Duodenal mucosa (tissue), 2 donors: Measurements from ENCODE around the gene ELFN2.
"Not testable (repeated sequence)": the region's sequence is repeated elsewhere in the genome, so short reads cannot be mapped to it uniquely, and the experiment has no call there.

Experiments used
- H3K27ac ChIP-seq: one replicate; pipeline ENCODE4 v1.7.0; 2013; ENCODE audit warnings: low read depth, low read length
- H3K27me3 ChIP-seq, 2 donors: one replicate each; pipeline ENCODE4 v1.7.0; 2013; ENCODE audit warnings: low read length in 2 of 2, control low read depth in 1 of 2; ENCODE audit not compliant: insufficient read depth in 2 of 2, control insufficient read depth in 1 of 2
- H3K36me3 ChIP-seq, 2 donors: one replicate each; pipeline ENCODE4 v1.7.0; 2013; ENCODE audit warnings: low read length in 2 of 2, control low read depth in 1 of 2; ENCODE audit not compliant: insufficient read depth in 2 of 2, control insufficient read depth in 1 of 2
- H3K4me1 ChIP-seq, 2 donors: one replicate each; pipeline ENCODE4 v1.7.0; 2013; ENCODE audit warnings: low read length in 2 of 2, control low read depth in 1 of 2; ENCODE audit not compliant: insufficient read depth in 2 of 2, control insufficient read depth in 1 of 2
- H3K4me3 ChIP-seq, 2 donors: one replicate each; pipeline ENCODE4 v1.7.0; 2013; ENCODE audit warnings: low read length in 2 of 2, low read depth in 1 of 2
- H3K9ac ChIP-seq, 2 donors: one replicate each; pipeline ENCODE4 v1.7.0; 2013; ENCODE audit warnings: low read length in 2 of 2, low read depth in 1 of 2
- H3K9me3 ChIP-seq, 2 donors: one replicate each; pipeline ENCODE4 v1.7.0; 2013; ENCODE audit warnings: low read length in 2 of 2, control low read depth in 1 of 2; ENCODE audit not compliant: control insufficient read depth in 1 of 2

ELFN2 gene

GRCh38 chr22:37403267-37403960 is 23.9 kb downstream of the ELFN2 start:
- H3K27ac ChIP-seq = no peak overlapping the region
- H3K9me3 ChIP-seq = no peaks in the 10 kb centered on the region
- no peaks in the 10 kb centered on the region for H3K36me3 ChIP-seq
- H3K4me1 ChIP-seq = peaks cover 0 to 10% of the 10 kb centered on the region in 2 donors
- H3K9ac ChIP-seq = no peak overlapping the region
- peaks cover 0 to 5% of the 10 kb centered on the region in 2 donors for H3K27me3 ChIP-seq
- no peak overlapping the region for H3K4me3 ChIP-seq

GRCh38 chr22:37402184-37402506 is 25.1 kb downstream of the ELFN2 start:
- Histone ChIP-seq H3K9me3 (no peaks in the 10 kb centered on the region), H3K27ac (no peak overlapping the region), H3K9ac (no peak overlapping the region), H3K36me3 (no peaks in the 10 kb centered on the region), H3K27me3 (peaks cover 0 to 5% of the 10 kb centered on the region in 2 donors), H3K4me1 (peaks cover 0 to 7% of the 10 kb centered on the region in 2 donors), H3K4me3 (no peak overlapping the region)

- no peak overlapping the region for H3K9ac ChIP-seq
- no peak overlapping the region for H3K27ac ChIP-seq
- H3K4me1 ChIP-seq = peaks cover 0 to 1% of the 10 kb centered on the region in 2 donors
These were observed 25.7 kb downstream of the ELFN2 start for GRCh38 chr22:37401401-37402183.

GRCh38 chr22:37400719-37401118 is 26.6 kb downstream of the ELFN2 start:
- no peaks in the 10 kb centered on the region for H3K9me3 ChIP-seq
- H3K4me1 ChIP-seq = no peaks in the 10 kb centered on the region
- no peak overlapping the region for H3K4me3 ChIP-seq
- no peak overlapping the region for H3K27ac ChIP-seq
- H3K36me3 ChIP-seq = no peaks in the 10 kb centered on the region
- H3K27me3 ChIP-seq = peaks cover 0 to 5% of the 10 kb centered on the region in 2 donors
- no peak overlapping the region for H3K9ac ChIP-seq

More at GRCh38 chr22:37401401-37402183, 25.7 kb downstream of the ELFN2 start:
- H3K4me3 ChIP-seq = no peak overlapping the region
- no peaks in the 10 kb centered on the region for H3K9me3 ChIP-seq
- H3K27me3 ChIP-seq = peaks cover 0 to 5% of the 10 kb centered on the region in 2 donors
- H3K36me3 ChIP-seq = no peaks in the 10 kb centered on the region

GRCh38 chr22:37399457-37399856 is 27.8 kb downstream of the ELFN2 start:
- not testable (repeated sequence) for H3K9me3 ChIP-seq, H3K4me3 ChIP-seq, H3K27ac ChIP-seq, H3K9ac ChIP-seq, H3K36me3 ChIP-seq, H3K4me1 ChIP-seq, H3K27me3 ChIP-seq

GRCh38 chr22:37397226-37397625 is 30.1 kb downstream of the ELFN2 start:
- no peaks in the 10 kb centered on the region for H3K9me3 ChIP-seq
- no peaks in the 10 kb centered on the region for H3K27me3 ChIP-seq
- no peak overlapping the region for H3K4me3 ChIP-seq
- H3K36me3 ChIP-seq = no peaks in the 10 kb centered on the region
- H3K9ac ChIP-seq = no peak overlapping the region
- H3K27ac ChIP-seq = no peak overlapping the region
- H3K4me1 ChIP-seq = no peaks in the 10 kb centered on the region

- Histone ChIP-seq H3K27ac (no peak overlapping the region), H3K9me3 (no peaks in the 10 kb centered on the region), H3K9ac (no peak overlapping the region), H3K27me3 (no peaks in the 10 kb centered on the region), H3K36me3 (no peaks in the 10 kb centered on the region), H3K4me3 (no peak overlapping the region), H3K4me1 (no peaks in the 10 kb centered on the region)
These were observed 30.7 kb downstream of the ELFN2 start for GRCh38 chr22:37396488-37397084.

GRCh38 chr22:37394341-37394740 is 32.9 kb downstream of the ELFN2 start:
- H3K36me3 ChIP-seq = no peaks in the 10 kb centered on the region
- H3K9ac ChIP-seq = no peak overlapping the region
- H3K27ac ChIP-seq = no peak overlapping the region
- no peaks in the 10 kb centered on the region for H3K4me1 ChIP-seq
- no peaks in the 10 kb centered on the region for H3K9me3 ChIP-seq
- no peak overlapping the region for H3K4me3 ChIP-seq
- H3K27me3 ChIP-seq = no peaks in the 10 kb centered on the region

- H3K27ac ChIP-seq = no peak overlapping the region
- H3K27me3 ChIP-seq = peaks cover 0 to 6% of the 10 kb centered on the region in 2 donors
- no peaks in the 10 kb centered on the region for H3K4me1 ChIP-seq
- H3K9ac ChIP-seq = no peak overlapping the region
- no peak overlapping the region for H3K4me3 ChIP-seq
- H3K36me3 ChIP-seq = no peaks in the 10 kb centered on the region
- H3K9me3 ChIP-seq = no peaks in the 10 kb centered on the region
These were observed 33.5 kb downstream of the ELFN2 start for GRCh38 chr22:37393746-37394145.

- Histone ChIP-seq H3K36me3 (no peaks in the 10 kb centered on the region), H3K27me3 (peaks cover 0 to 8% of the 10 kb centered on the region in 2 donors), H3K27ac (no peak overlapping the region), H3K9ac (no peak overlapping the region), H3K9me3 (no peaks in the 10 kb centered on the region), H3K4me3 (no peak overlapping the region), H3K4me1 (no peaks in the 10 kb centered on the region)
These were observed 34.5 kb downstream of the ELFN2 start for GRCh38 chr22:37392721-37393328.
